Body of pancreas (tissue), 4 donors: Measurements from ENCODE around the gene WDR46. TPM values are rescaled to one million over a fixed set of nuclear protein-coding genes. Genes with fewer than 3 reads are reported as not detected.
"Not testable (repeated sequence)": the region's sequence is repeated elsewhere in the genome, so short reads cannot be mapped to it uniquely, and the experiment has no call there.

Experiments
- ATAC-seq: fragments of 150-250 bp; one replicate; pipeline ENCODE4 v1.9.1; 2016
- DNase-seq, 4 donors: peaks; one replicate each; pipeline ENCODE4 v3.0.0-alpha.2; 2019
- H3K27ac ChIP-seq, 4 donors: fragments of 200-600 bp; sonication (generic); 1 replicate in 3 of 4; 2 replicates in 1 of 4; pipeline versions ENCODE4 v1.5.1 to v1.6.1; 2016 to 2019; ENCODE audit warnings: mild to moderate bottlenecking in 1 of 4, mixed read lengths in 1 of 4, moderate library complexity in 1 of 4
- H3K27me3 ChIP-seq, 2 donors: fragments of 200-600 bp; sonication (generic); one replicate each; pipeline ENCODE4 v1.6.0; 2016; ENCODE audit warnings: mild to moderate bottlenecking in 1 of 2
- H3K36me3 ChIP-seq, 2 donors: fragments of 200-600 bp; sonication (generic); replicated peaks in 1 of 2; 2 replicates each; pipeline ENCODE4 v1.5.1; 2016; ENCODE audit warnings: low read depth in 2 of 2; ENCODE audit not compliant: insufficient read depth in 1 of 2
- H3K4me1 ChIP-seq: fragments of 200-600 bp; sonication (generic); one replicate; pipeline ENCODE4 v1.6.0; 2016
- H3K4me3 ChIP-seq, 2 donors: fragments of 200-600 bp; sonication (generic); 1 replicate in 1 of 2; 2 replicates in 1 of 2; pipeline ENCODE4 v1.5.1; 2016 to 2019
- H3K9me3 ChIP-seq, 3 donors: fragments of 200-600 bp; sonication (generic); 1 replicate in 2 of 3; 2 replicates in 1 of 3; pipeline ENCODE4 v1.5.1; 2016
- CTCF ChIP-seq, 7 experiments: fragments of 450-650 bp in 4 of 7; fragments of 200-600 bp in 3 of 7; sonication (generic) in 3 of 7; IDR thresholded peaks; one replicate each; pipeline ENCODE4 v1.5.1; 2016 to 2019; ENCODE audit warnings: antibody characterized with exemption in 7 of 7
- POLR2A ChIP-seq, 3 donors: fragments of 450-650 bp; IDR thresholded peaks; one replicate each; pipeline ENCODE4 v1.6.1; 2016; ENCODE audit warnings: antibody characterized with exemption in 3 of 3, mild to moderate bottlenecking in 2 of 3
- whole genome bisulfite sequencing, 2 donors: methylation state at CpG; one replicate each; pipeline ENCODE4 v1.1.5; 2017; 5-methylcytosine and 5-hydroxymethylcytosine counted together
- intact Hi-C: fragments of 100-400 bp; cut with DNase I; formaldehyde crosslinking; loops from one replicate; pipeline ENCODE4 v1.15.1; 2023
- total RNA-seq, 2 donors: library from RNA; depleted of rRNA; stranded (reverse); fragments of >200 nt; gene quantifications; one replicate each; pipeline ENCODE4 v1.1.0, GENCODE V29; 2016

The WDR46 gene
- total RNA-seq, 2 donors from 2014 or later = 27.8 to 43.2 TPM

- H3K27ac ChIP-seq = peak overlapping the region; percentile 64 to 82 (median 78)
- no peak for ATAC-seq
- H3K4me1 ChIP-seq = peaks cover 48% of the 10 kb centered on the region
- H3K27me3 ChIP-seq = no peaks in the 10 kb centered on the region
- intact Hi-C loops = no loop called here
- TF ChIP-seq CTCF (IDR thresholded peaks at IDR 0.05) (peak in 1 of 7 experiments; percentile 7), POLR2A (IDR thresholded peaks at IDR 0.05) (no peak)
- peak overlapping the region in 1 of 2 donors; percentile 13 for H3K4me3 ChIP-seq
- peaks cover 0 to 13% of the 10 kb centered on the region in 2 donors for H3K36me3 ChIP-seq
- H3K9me3 ChIP-seq = no peaks in the 10 kb centered on the region
- WGBS, 2 donors = 57 to 82% methylated on average over 19 to 36 of the region's 39 CpGs
- DNase-seq = peak in 1 of 4 donors; percentile 20
Measured at GRCh38 chr6:33277663-33278391, 11.2 kb downstream of the WDR46 start.

- DNase-seq (peak; percentile 48 to 73 (median 54)), ATAC-seq (peak; percentile 60)
- peak; percentile 30 to 65 (median 36) for TF ChIP-seq POLR2A (IDR thresholded peaks at IDR 0.05)
- peak in 6 of 7 experiments; percentile 16 to 47 (median 35) for TF ChIP-seq CTCF (IDR thresholded peaks at IDR 0.05)
- Histone ChIP-seq H3K4me3 (peak within 1 kb of the TSS in 1 of 2 donors; percentile 13), H3K36me3 (peaks cover 0 to 13% of the 10 kb centered on the region in 2 donors), H3K4me1 (peaks cover 53% of the 10 kb centered on the region), H3K9me3 (no peaks in the 10 kb centered on the region), H3K27me3 (no peaks in the 10 kb centered on the region), H3K27ac (peak within 1 kb of the TSS; percentile 64 to 82 (median 78))
- 8 to 59% methylated on average over 11 to 73 of the region's 80 CpGs for WGBS, 2 donors
- intact Hi-C loops = no loop called here
Measured at GRCh38 chr6:33276864-33277662, 12.0 kb downstream of the WDR46 start, which contains the start of gene B3GALT4. Gene B3GALT4, plus strand, starts transcription at chr6:33277123. Its CDS starts 297 bp downstream, at chr6:33277420.

- no peak for TF ChIP-seq CTCF (IDR thresholded peaks at IDR 0.05)
- no peak for TF ChIP-seq POLR2A (IDR thresholded peaks at IDR 0.05)
- ATAC-seq (no peak), DNase-seq (no peak)
- intact Hi-C loops = no loop called here
- Histone ChIP-seq H3K27me3 (no peaks in the 10 kb centered on the region), H3K4me1 (peaks cover 53% of the 10 kb centered on the region), H3K4me3 (peak overlapping the region in 1 of 2 donors; percentile 13), H3K36me3 (peaks cover 0 to 13% of the 10 kb centered on the region in 2 donors), H3K9me3 (no peaks in the 10 kb centered on the region), H3K27ac (peak overlapping the region; percentile 64 to 82 (median 78))
Measured at GRCh38 chr6:33276581-33276863, 12.5 kb downstream of the WDR46 start.

- peaks cover 0 to 13% of the 10 kb centered on the region in 2 donors for H3K36me3 ChIP-seq
- not testable (repeated sequence) for DNase-seq, ATAC-seq
Measured at GRCh38 chr6:33275795-33276580, 13.1 kb downstream of the WDR46 start.

More at GRCh38 chr6:33275795-33276580, 13.1 kb downstream of the WDR46 start:
- H3K27me3 ChIP-seq, H3K4me3 ChIP-seq, intact Hi-C loops, H3K9me3 ChIP-seq: not testable (repeated sequence)
- Histone ChIP-seq H3K27ac (peak overlapping the region in 3 of 4 donors; percentile 75 to 82 (median 80)), H3K4me1 (peaks cover 55% of the 10 kb centered on the region)
- 75 to 78% methylated on average over 16 of the region's 16 CpGs for WGBS, 2 donors
